Measurements from ENCODE around the gene TBPL1.

DNA sequence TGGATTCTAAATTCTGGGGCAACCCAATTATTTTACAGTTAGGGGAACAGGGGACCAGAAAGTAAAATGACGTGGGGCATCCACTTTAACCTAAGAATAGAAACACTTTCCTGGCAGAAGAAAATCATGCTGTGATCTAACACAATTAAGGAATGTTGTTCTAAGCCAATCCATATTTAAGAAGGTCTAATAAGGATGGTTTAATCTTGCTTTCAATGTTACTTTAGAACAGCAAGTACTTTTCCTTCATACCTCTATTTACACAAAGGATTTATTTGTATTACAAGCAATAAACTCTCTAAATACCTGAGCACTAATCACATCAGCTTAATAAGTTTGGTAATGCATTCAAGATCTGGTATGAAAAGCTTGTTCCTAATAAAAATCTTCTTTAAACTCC lies 67.0 kb downstream of the TBPL1 start:
- TF ChIP-seq EZH2 (IDR thresholded peaks at IDR 0.05; ENCODE audit: borderline replicate concordance, insufficient read depth, low read depth, low read length, poor library complexity, severe bottlenecking), result no peak
- no peak for TF ChIP-seq CTCF (IDR thresholded peaks at IDR 0.05)

All from B cell (primary cell).